ENCODE data around the gene NLK. TPM values are rescaled to one million over a fixed set of nuclear protein-coding genes. Genes with fewer than 3 reads are reported as not detected.

Gene NLK
- total and polyA plus RNA-seq, 4 donors: 7.1 to 27.0 (median 12.1) TPM

DNA sequence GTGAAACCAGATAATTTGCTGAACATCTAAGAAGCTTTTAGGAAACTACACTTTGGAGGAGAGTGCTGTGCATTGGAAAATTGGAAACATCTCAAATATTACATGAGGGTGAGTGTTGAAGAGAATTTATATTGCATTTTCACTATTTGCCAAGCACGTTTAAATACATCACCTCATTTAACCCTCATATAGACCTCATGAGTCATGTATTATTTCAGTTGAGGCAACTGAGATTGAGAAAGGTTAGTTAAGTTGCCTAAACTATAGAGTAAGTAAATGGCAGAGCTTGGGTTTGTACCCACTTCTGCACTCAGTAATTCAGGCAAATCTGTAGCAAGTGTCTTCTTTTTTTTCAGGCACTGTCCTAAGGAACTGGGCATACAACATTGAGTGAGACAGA lies 3.7 kb upstream of the NLK start:
- Histone ChIP-seq H3K27ac (ENCODE audit: low read depth in 1 of 2, low read length in 1 of 2) (no peak overlapping the region), H3K9me3 (ENCODE audit: control insufficient read depth in 4 of 4, insufficient read depth in 3 of 4, low read length in 3 of 4) (no peaks in the 10 kb centered on the region), H3K27me3 (ENCODE audit: control insufficient read depth in 3 of 3, insufficient read depth in 3 of 3, low read length in 2 of 3) (no peaks in the 10 kb centered on the region), H3K9ac (ENCODE audit: insufficient read depth in 1 of 2, low read length in 2 of 2) (no peak overlapping the region), H3K4me3 (no peak overlapping the region), H3K4me1 (ENCODE audit: control insufficient read depth in 5 of 5, insufficient read depth in 5 of 5, low read length in 5 of 5) (peaks cover 7 to 17% (median 12%) of the 10 kb centered on the region in 5 donors), H3K36me3 (ENCODE audit: control insufficient read depth in 4 of 4, insufficient read depth in 4 of 4, low read length in 4 of 4) (no peaks in the 10 kb centered on the region)
- DNase-seq (no peak), ATAC-seq (ENCODE audit: insufficient read depth, low FRiP score) (no peak)
- TF ChIP-seq, protein P1, sequence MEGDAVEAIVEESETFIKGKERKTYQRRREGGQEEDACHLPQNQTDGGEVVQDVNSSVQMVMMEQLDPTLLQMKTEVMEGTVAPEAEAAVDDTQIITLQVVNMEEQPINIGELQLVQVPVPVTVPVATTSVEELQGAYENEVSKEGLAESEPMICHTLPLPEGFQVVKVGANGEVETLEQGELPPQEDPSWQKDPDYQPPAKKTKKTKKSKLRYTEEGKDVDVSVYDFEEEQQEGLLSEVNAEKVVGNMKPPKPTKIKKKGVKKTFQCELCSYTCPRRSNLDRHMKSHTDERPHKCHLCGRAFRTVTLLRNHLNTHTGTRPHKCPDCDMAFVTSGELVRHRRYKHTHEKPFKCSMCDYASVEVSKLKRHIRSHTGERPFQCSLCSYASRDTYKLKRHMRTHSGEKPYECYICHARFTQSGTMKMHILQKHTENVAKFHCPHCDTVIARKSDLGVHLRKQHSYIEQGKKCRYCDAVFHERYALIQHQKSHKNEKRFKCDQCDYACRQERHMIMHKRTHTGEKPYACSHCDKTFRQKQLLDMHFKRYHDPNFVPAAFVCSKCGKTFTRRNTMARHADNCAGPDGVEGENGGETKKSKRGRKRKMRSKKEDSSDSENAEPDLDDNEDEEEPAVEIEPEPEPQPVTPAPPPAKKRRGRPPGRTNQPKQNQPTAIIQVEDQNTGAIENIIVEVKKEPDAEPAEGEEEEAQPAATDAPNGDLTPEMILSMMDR (IDR thresholded peaks at IDR 0.05; ENCODE audit: control extremely low read depth, extremely low read depth): no peak
- WGBS, 2 donors: 18 to 23% methylated on average over 1 of the region's 1 CpG

DNA sequence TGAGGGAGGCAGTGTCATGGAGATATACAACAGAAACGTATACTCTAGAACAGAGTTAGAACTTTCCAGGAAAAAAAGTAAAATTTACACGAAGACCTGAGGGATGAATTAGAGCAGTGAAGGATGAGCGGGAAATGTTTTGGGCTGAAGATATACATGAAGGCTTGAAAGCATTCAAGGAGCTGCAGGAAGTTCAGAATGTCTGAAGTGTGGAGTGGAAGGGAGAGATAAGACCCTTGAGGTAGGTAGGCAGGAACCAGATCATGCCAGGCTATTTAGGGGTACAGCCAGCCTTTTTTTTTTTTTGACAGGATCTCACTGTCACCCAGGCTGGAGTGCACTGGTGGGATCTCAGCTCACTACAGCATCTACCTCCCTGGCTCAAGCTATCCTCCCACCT lies 3.2 kb upstream of the NLK start:
- DNase-seq (no peak), ATAC-seq (ENCODE audit: insufficient read depth, low FRiP score) (no peak)
- H3K36me3 ChIP-seq (ENCODE audit: control insufficient read depth in 4 of 4, insufficient read depth in 4 of 4, low read length in 4 of 4): no peaks in the 10 kb centered on the region
- no peak overlapping the region for H3K9ac ChIP-seq (ENCODE audit: insufficient read depth in 1 of 2, low read length in 2 of 2)
- no peaks in the 10 kb centered on the region for H3K27me3 ChIP-seq (ENCODE audit: control insufficient read depth in 3 of 3, insufficient read depth in 3 of 3, low read length in 2 of 3)
- no peak overlapping the region for H3K4me3 ChIP-seq
- no peak overlapping the region for H3K27ac ChIP-seq (ENCODE audit: low read depth in 1 of 2, low read length in 1 of 2)
- H3K4me1 ChIP-seq (ENCODE audit: control insufficient read depth in 5 of 5, insufficient read depth in 5 of 5, low read length in 5 of 5): peaks cover 7 to 18% (median 14%) of the 10 kb centered on the region in 5 donors
- TF ChIP-seq, protein P1 (IDR thresholded peaks at IDR 0.05; ENCODE audit: control extremely low read depth, extremely low read depth): no peak
- no peaks in the 10 kb centered on the region for H3K9me3 ChIP-seq (ENCODE audit: control insufficient read depth in 4 of 4, insufficient read depth in 3 of 4, low read length in 3 of 4)
- WGBS, 2 donors: 29 to 54% methylated on average over 3 of the region's 3 CpGs

DNA sequence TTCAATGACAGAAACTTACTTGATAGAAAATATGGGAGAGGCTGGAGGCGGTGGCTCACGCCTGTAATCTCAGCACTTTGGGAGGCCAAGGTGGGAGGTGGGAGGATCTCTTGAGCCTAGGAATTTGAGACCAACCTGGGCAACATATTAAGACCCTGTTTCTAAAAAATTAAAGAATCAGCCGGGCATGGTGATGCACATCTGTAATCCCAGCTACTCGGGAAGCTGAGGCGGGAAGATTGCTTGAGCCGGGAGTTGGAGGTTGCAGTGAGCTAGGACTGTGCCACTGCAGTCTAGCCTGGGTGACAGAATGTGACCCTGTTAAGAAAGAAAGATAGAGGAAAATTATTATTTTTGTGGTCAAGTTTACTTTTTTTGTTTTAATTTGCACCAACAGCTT lies 2.1 kb upstream of the NLK start:
- no peak for DNase-seq
- Histone ChIP-seq H3K27ac (ENCODE audit: low read depth in 1 of 2, low read length in 1 of 2) (no peak overlapping the region), H3K4me3 (no peak overlapping the region), H3K9me3 (ENCODE audit: control insufficient read depth in 4 of 4, insufficient read depth in 3 of 4, low read length in 3 of 4) (no peaks in the 10 kb centered on the region), H3K27me3 (ENCODE audit: control insufficient read depth in 3 of 3, insufficient read depth in 3 of 3, low read length in 2 of 3) (no peaks in the 10 kb centered on the region), H3K36me3 (ENCODE audit: control insufficient read depth in 4 of 4, insufficient read depth in 4 of 4, low read length in 4 of 4) (peaks cover 0 to 2% (median 0%) of the 10 kb centered on the region in 4 donors), H3K9ac (ENCODE audit: insufficient read depth in 1 of 2, low read length in 2 of 2) (no peak overlapping the region), H3K4me1 (ENCODE audit: control insufficient read depth in 5 of 5, insufficient read depth in 5 of 5, low read length in 5 of 5) (peaks cover 7 to 25% (median 14%) of the 10 kb centered on the region in 5 donors)
- 94 to 97% methylated on average over 6 of the region's 6 CpGs for WGBS, 2 donors
- TF ChIP-seq, protein P1 (IDR thresholded peaks at IDR 0.05; ENCODE audit: control extremely low read depth, extremely low read depth): no peak
- ATAC-seq (ENCODE audit: insufficient read depth, low FRiP score): no peak

All from lung (tissue), 12 donors.